ENCODE results near the gene OR52B6.

OR52B6 gene

GRCh38 chr11:5580577-5580976, at the start of gene OR52B6:
TSS of gene OR52B6 (plus strand) at chr11:5580877. CDS start at chr11:5580877, 0 bp downstream.
- no peak within 1 kb of the TSS for H3K4me3 Mint-ChIP-seq
- DNase-seq (ENCODE audit: low spot score in 2 of 2) (no peak), ATAC-seq (ENCODE audit: low read depth) (no peak)
- H3K4me1 Mint-ChIP-seq = no peaks in the 10 kb centered on the region
- H3K36me3 Mint-ChIP-seq = peaks cover 2% of the 10 kb centered on the region
- H3K27ac Mint-ChIP-seq = no peak within 1 kb of the TSS
- peaks cover 3% of the 10 kb centered on the region for H3K9me3 Mint-ChIP-seq
- no peaks in the 10 kb centered on the region for H3K27me3 Mint-ChIP-seq

- DNase-seq (ENCODE audit: low spot score in 2 of 2) = no peak
- no peak overlapping the region for H3K27ac Mint-ChIP-seq
- H3K9me3 Mint-ChIP-seq = no peaks in the 10 kb centered on the region
Observed at GRCh38 chr11:5531053-5531831, 49.4 kb upstream of the OR52B6 start.

GRCh38 chr11:5534046-5534445, 46.6 kb upstream of the OR52B6 start:
- peaks cover 2% of the 10 kb centered on the region for H3K9me3 Mint-ChIP-seq
- ATAC-seq (ENCODE audit: low read depth) = no peak

More at GRCh38 chr11:5531053-5531831, 49.4 kb upstream of the OR52B6 start:
- H3K27me3 Mint-ChIP-seq = peaks cover 2% of the 10 kb centered on the region
- no peak for ATAC-seq (ENCODE audit: low read depth)
- H3K4me3 Mint-ChIP-seq = no peak overlapping the region
- H3K4me1 Mint-ChIP-seq = no peaks in the 10 kb centered on the region
- no peaks in the 10 kb centered on the region for H3K36me3 Mint-ChIP-seq

GRCh38 chr11:5536482-5536881, 44.2 kb upstream of the OR52B6 start:
- H3K4me1 Mint-ChIP-seq = no peaks in the 10 kb centered on the region
- ATAC-seq (ENCODE audit: low read depth) (no peak), DNase-seq (ENCODE audit: low spot score in 2 of 2) (no peak)
- H3K9me3 Mint-ChIP-seq = peaks cover 2% of the 10 kb centered on the region
- no peak overlapping the region for H3K27ac Mint-ChIP-seq
- H3K4me3 Mint-ChIP-seq = no peak overlapping the region
- H3K27me3 Mint-ChIP-seq = no peaks in the 10 kb centered on the region
- no peaks in the 10 kb centered on the region for H3K36me3 Mint-ChIP-seq

More at GRCh38 chr11:5534046-5534445, 46.6 kb upstream of the OR52B6 start:
- Mint-ChIP-seq H3K4me1 (no peaks in the 10 kb centered on the region), H3K4me3 (no peak overlapping the region), H3K27me3 (no peaks in the 10 kb centered on the region), H3K27ac (no peak overlapping the region), H3K36me3 (no peaks in the 10 kb centered on the region)
- no peak for DNase-seq (ENCODE audit: low spot score in 2 of 2)

GRCh38 chr11:5541427-5541826, 39.2 kb upstream of the OR52B6 start:
- no peak for ATAC-seq (ENCODE audit: low read depth)
- no peak for DNase-seq (ENCODE audit: low spot score in 2 of 2)
- Mint-ChIP-seq H3K4me1 (no peaks in the 10 kb centered on the region), H3K27ac (no peak overlapping the region), H3K9me3 (peaks cover 2% of the 10 kb centered on the region), H3K4me3 (no peak overlapping the region), H3K36me3 (no peaks in the 10 kb centered on the region), H3K27me3 (peaks cover 1% of the 10 kb centered on the region)

GRCh38 chr11:5546457-5546856, 34.2 kb upstream of the OR52B6 start:
- ATAC-seq (ENCODE audit: low read depth) (no peak), DNase-seq (ENCODE audit: low spot score in 2 of 2) (no peak)
- Mint-ChIP-seq H3K4me3 (no peak overlapping the region), H3K36me3 (no peaks in the 10 kb centered on the region), H3K27ac (no peak overlapping the region), H3K9me3 (no peaks in the 10 kb centered on the region), H3K27me3 (peaks cover 3% of the 10 kb centered on the region), H3K4me1 (no peaks in the 10 kb centered on the region)

- Mint-ChIP-seq H3K36me3 (no peaks in the 10 kb centered on the region), H3K27me3 (peaks cover 7% of the 10 kb centered on the region), H3K9me3 (no peaks in the 10 kb centered on the region), H3K4me3 (no peak overlapping the region), H3K27ac (no peak overlapping the region), H3K4me1 (no peaks in the 10 kb centered on the region)
- DNase-seq (ENCODE audit: low spot score in 2 of 2) (no peak), ATAC-seq (ENCODE audit: low read depth) (no peak)
Observed at GRCh38 chr11:5547982-5548381, 32.7 kb upstream of the OR52B6 start.

- Mint-ChIP-seq H3K4me1 (no peaks in the 10 kb centered on the region), H3K36me3 (no peaks in the 10 kb centered on the region), H3K9me3 (no peaks in the 10 kb centered on the region), H3K4me3 (no peak within 1 kb of the TSS), H3K27me3 (peaks cover 7% of the 10 kb centered on the region), H3K27ac (no peak within 1 kb of the TSS)
- ATAC-seq (ENCODE audit: low read depth) (no peak), DNase-seq (ENCODE audit: low spot score in 2 of 2) (no peak)
Observed at GRCh38 chr11:5548440-5548839, 32.2 kb upstream of the OR52B6 start, which contains the start of gene OR52H1. TSS of gene OR52H1 (minus strand) at chr11:5548540. CDS start at chr11:5545505, 3,035 bp downstream.

- Mint-ChIP-seq H3K27me3 (peaks cover 7% of the 10 kb centered on the region), H3K36me3 (no peaks in the 10 kb centered on the region), H3K27ac (no peak overlapping the region), H3K4me3 (no peak overlapping the region), H3K4me1 (no peaks in the 10 kb centered on the region), H3K9me3 (no peaks in the 10 kb centered on the region)
- DNase-seq (ENCODE audit: low spot score in 2 of 2) = no peak
- no peak for ATAC-seq (ENCODE audit: low read depth)
Observed at GRCh38 chr11:5550440-5551095, 30.1 kb upstream of the OR52B6 start.

- Mint-ChIP-seq H3K9me3 (no peaks in the 10 kb centered on the region), H3K4me1 (no peaks in the 10 kb centered on the region), H3K36me3 (no peaks in the 10 kb centered on the region), H3K4me3 (no peak overlapping the region), H3K27me3 (peaks cover 7% of the 10 kb centered on the region), H3K27ac (no peak overlapping the region)
- ATAC-seq (ENCODE audit: low read depth) = no peak
- no peak for DNase-seq (ENCODE audit: low spot score in 2 of 2)
Observed at GRCh38 chr11:5553343-5553742, 27.3 kb upstream of the OR52B6 start.

- H3K36me3 Mint-ChIP-seq = no peaks in the 10 kb centered on the region
- H3K9me3 Mint-ChIP-seq = no peaks in the 10 kb centered on the region
- no peaks in the 10 kb centered on the region for H3K4me1 Mint-ChIP-seq
- no peak for DNase-seq (ENCODE audit: low spot score in 2 of 2)
- H3K27me3 Mint-ChIP-seq = peaks cover 3% of the 10 kb centered on the region
- no peak overlapping the region for H3K4me3 Mint-ChIP-seq
- H3K27ac Mint-ChIP-seq = no peak overlapping the region
- ATAC-seq (ENCODE audit: low read depth) = no peak
Observed at GRCh38 chr11:5556596-5557188, 24.0 kb upstream of the OR52B6 start.

- ATAC-seq (ENCODE audit: low read depth) = no peak
- Mint-ChIP-seq H3K27me3 (no peaks in the 10 kb centered on the region), H3K9me3 (no peaks in the 10 kb centered on the region), H3K27ac (no peak overlapping the region), H3K4me3 (no peak overlapping the region), H3K36me3 (no peaks in the 10 kb centered on the region), H3K4me1 (no peaks in the 10 kb centered on the region)
- DNase-seq (ENCODE audit: low spot score in 2 of 2) = no peak
Observed at GRCh38 chr11:5557751-5558150, 22.9 kb upstream of the OR52B6 start.

- DNase-seq (ENCODE audit: low spot score in 2 of 2) = no peak
- Mint-ChIP-seq H3K36me3 (peaks cover 2% of the 10 kb centered on the region), H3K27ac (no peak overlapping the region), H3K4me1 (peaks cover 3% of the 10 kb centered on the region), H3K27me3 (peaks cover 2% of the 10 kb centered on the region), H3K9me3 (no peaks in the 10 kb centered on the region), H3K4me3 (no peak overlapping the region)
- no peak for ATAC-seq (ENCODE audit: low read depth)
Observed at GRCh38 chr11:5564259-5565019, 16.2 kb upstream of the OR52B6 start.

- no peaks in the 10 kb centered on the region for H3K4me1 Mint-ChIP-seq
- no peak overlapping the region for H3K4me3 Mint-ChIP-seq
- no peaks in the 10 kb centered on the region for H3K9me3 Mint-ChIP-seq
- no peak overlapping the region for H3K27ac Mint-ChIP-seq
- no peak for ATAC-seq (ENCODE audit: low read depth)
- H3K36me3 Mint-ChIP-seq = no peaks in the 10 kb centered on the region
- no peak for DNase-seq (ENCODE audit: low spot score in 2 of 2)
- H3K27me3 Mint-ChIP-seq = no peaks in the 10 kb centered on the region
Observed at GRCh38 chr11:5574654-5575053, 6.0 kb upstream of the OR52B6 start.

Measured in memory B cell (primary cell).